Subcutaneous abdominal adipose tissue (tissue), 5 donors: Measurements from ENCODE around the gene BSG.

Experiments used
- H3K27ac ChIP-seq: one replicate; pipeline ENCODE4 v1.7.0; 2013; ENCODE audit warnings: low read depth, mild to moderate bottlenecking, inconsistent platforms, low read length, moderate library complexity
- H3K27me3 ChIP-seq, 5 donors: one replicate each; pipeline ENCODE4 v1.7.0; 2013; ENCODE audit warnings: low read length in 5 of 5, inconsistent platforms in 1 of 5; ENCODE audit not compliant: control insufficient read depth in 5 of 5, insufficient read depth in 4 of 5
- H3K36me3 ChIP-seq, 5 donors: one replicate each; pipeline ENCODE4 v1.7.0; 2013; ENCODE audit warnings: low read length in 5 of 5; ENCODE audit not compliant: control insufficient read depth in 5 of 5, insufficient read depth in 5 of 5
- H3K4me1 ChIP-seq, 5 donors: one replicate each; pipeline ENCODE4 v1.7.0; 2013; ENCODE audit warnings: low read length in 5 of 5, mild to moderate bottlenecking in 3 of 5, moderate library complexity in 1 of 5; ENCODE audit not compliant: control insufficient read depth in 5 of 5, insufficient read depth in 5 of 5
- H3K4me3 ChIP-seq, 5 donors: one replicate each; pipeline ENCODE4 v1.7.0; 2013; ENCODE audit warnings: low read length in 5 of 5, low read depth in 1 of 5
- H3K9ac ChIP-seq, 5 donors: one replicate each; pipeline ENCODE4 v1.7.0; 2013; ENCODE audit warnings: low read length in 5 of 5, mild to moderate bottlenecking in 4 of 5, moderate library complexity in 3 of 5
- H3K9me3 ChIP-seq, 5 donors: one replicate each; pipeline ENCODE4 v1.7.0; 2013; ENCODE audit warnings: low read length in 5 of 5; ENCODE audit not compliant: control insufficient read depth in 5 of 5
- donor health status: healthy.
- donor health status: healthy.
- donor health status: healthy.
- donor health status: healthy.
- donor health status: healthy.

The BSG gene

DNA sequence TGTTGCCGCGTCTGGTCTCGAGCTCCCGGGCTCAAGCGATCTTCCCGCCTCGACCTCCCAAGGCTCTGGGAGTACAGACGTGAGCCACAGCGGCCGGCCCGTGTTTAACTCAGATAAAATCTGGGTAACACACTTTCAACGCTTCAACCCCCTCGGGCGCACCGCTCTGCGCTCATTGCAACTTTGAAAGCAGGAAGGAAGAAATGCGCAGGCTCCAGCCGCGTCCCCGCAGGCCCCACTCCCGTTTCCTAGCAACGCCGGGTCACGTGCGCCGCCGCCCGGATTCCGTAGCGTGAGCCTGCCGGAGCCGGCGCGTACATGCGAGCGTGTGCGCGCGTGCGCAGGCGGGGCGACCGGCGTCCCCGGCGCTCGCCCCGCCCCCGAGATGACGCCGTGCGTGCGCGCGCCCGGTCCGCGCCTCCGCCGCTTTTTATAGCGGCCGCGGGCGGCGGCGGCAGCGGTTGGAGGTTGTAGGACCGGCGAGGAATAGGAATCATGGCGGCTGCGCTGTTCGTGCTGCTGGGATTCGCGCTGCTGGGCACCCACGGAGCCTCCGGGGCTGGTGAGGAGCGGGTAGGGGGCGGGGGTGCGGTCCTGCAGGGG, at the start of gene BSG:
Gene BSG, plus strand, starts transcription at position 457 of the 603 bp plus-strand sequence. Its CDS starts 39 bp downstream, at position 496.
- Histone ChIP-seq H3K4me1 (peaks cover 4 to 57% (median 50%) of the 10 kb centered on the region in 5 donors), H3K9ac (peak within 1 kb of the TSS; percentile 48 to 98 (median 92)), H3K27ac (peak within 1 kb of the TSS; percentile 76), H3K36me3 (no peaks in the 10 kb centered on the region), H3K27me3 (no peaks in the 10 kb centered on the region), H3K4me3 (peak within 1 kb of the TSS; percentile 86 to 95 (median 91)), H3K9me3 (no peaks in the 10 kb centered on the region)

DNA sequence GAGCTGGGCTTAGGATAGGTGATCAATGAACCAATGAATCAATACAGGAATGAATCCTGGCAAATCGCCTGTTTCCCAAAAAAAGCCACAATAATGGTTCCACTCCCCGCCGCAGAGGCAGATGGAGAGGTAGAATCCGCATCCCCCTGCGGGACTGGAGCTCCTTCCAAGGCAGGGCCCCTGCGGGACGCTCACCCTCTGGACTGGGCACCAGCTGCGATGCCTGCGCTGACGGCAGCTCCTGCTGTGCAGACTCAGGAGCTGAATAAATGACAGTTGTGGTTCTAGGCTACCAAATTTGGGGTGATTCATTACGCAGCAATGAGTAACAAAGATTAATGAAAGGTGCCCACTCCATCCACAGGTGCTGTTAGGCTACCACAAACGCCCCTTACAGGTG, 49.7 kb upstream of the BSG start:
- Histone ChIP-seq H3K9me3 (no peaks in the 10 kb centered on the region), H3K4me3 (no peak overlapping the region), H3K4me1 (peaks cover 0 to 5% (median 3%) of the 10 kb centered on the region in 5 donors), H3K27ac (no peak overlapping the region), H3K36me3 (peaks cover 0 to 4% (median 0%) of the 10 kb centered on the region in 5 donors), H3K27me3 (peaks cover 0 to 8% (median 5%) of the 10 kb centered on the region in 5 donors), H3K9ac (no peak overlapping the region)

DNA sequence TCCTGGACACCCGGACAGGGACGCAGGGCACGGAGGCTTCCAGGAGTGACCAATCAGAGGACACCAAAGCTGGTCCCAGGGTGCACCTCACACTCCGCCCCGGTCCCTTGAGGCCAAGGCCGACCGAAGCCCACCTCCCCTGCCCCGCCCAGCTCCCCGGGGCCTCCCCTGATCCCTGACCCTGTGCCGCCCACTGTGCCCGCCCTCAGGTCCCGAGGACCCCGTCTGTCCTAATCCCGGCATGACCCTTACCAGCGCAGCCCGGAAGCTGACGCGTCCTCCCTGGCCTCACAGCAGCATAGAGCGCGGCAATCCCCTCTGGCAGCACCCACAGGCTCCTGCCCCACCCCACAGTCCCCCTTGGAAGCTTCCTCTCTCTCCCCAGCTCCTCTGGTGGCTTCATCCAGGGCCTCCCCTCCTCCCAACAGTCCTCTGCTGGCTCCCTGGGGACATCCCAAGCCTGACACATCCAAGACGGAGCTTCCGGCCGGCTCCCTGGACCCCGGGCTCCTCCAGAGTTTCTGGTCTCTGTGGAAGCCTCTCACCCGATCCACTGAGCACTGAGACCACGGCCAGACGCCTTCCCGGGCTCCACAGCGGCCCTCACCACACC, 48.2 kb upstream of the BSG start:
- H3K27me3 ChIP-seq = peaks cover 0 to 8% (median 5%) of the 10 kb centered on the region in 5 donors
- H3K9me3 ChIP-seq = no peaks in the 10 kb centered on the region
- no peak overlapping the region for H3K27ac ChIP-seq
- peak overlapping the region in 1 of 5 donors; percentile 22 for H3K4me3 ChIP-seq
- peaks cover 0 to 4% (median 0%) of the 10 kb centered on the region in 5 donors for H3K36me3 ChIP-seq
- no peak overlapping the region for H3K9ac ChIP-seq
- H3K4me1 ChIP-seq = peaks cover 0 to 5% (median 3%) of the 10 kb centered on the region in 5 donors

DNA sequence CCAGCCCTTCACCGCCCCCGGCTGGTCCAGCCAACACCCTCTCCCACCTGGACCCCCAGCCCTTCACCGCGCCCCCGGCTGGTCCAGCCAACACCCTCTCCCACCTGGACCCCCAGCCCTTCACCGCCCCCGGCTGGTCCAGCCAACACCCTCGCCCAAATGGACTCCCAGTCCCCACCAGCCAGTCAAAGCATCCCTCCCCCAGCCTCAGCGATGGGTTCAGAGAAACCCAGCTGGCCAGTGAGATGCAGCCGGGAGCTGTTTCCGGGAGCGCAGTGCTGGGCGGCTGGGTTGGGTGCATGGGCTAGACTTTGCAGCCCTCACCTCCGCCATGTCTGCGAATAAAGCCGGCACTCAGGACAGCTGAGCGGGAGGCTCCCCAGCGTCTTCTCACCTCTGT, 47.4 kb upstream of the BSG start:
- peaks cover 0 to 8% (median 5%) of the 10 kb centered on the region in 5 donors for H3K27me3 ChIP-seq
- no peak overlapping the region for H3K9ac ChIP-seq
- H3K4me1 ChIP-seq = peaks cover 0 to 5% (median 3%) of the 10 kb centered on the region in 5 donors
- no peak overlapping the region for H3K27ac ChIP-seq
- H3K9me3 ChIP-seq = no peaks in the 10 kb centered on the region
- H3K4me3 ChIP-seq = no peak overlapping the region
- H3K36me3 ChIP-seq = peaks cover 0 to under 1% (median 0%) of the 10 kb centered on the region in 5 donors

DNA sequence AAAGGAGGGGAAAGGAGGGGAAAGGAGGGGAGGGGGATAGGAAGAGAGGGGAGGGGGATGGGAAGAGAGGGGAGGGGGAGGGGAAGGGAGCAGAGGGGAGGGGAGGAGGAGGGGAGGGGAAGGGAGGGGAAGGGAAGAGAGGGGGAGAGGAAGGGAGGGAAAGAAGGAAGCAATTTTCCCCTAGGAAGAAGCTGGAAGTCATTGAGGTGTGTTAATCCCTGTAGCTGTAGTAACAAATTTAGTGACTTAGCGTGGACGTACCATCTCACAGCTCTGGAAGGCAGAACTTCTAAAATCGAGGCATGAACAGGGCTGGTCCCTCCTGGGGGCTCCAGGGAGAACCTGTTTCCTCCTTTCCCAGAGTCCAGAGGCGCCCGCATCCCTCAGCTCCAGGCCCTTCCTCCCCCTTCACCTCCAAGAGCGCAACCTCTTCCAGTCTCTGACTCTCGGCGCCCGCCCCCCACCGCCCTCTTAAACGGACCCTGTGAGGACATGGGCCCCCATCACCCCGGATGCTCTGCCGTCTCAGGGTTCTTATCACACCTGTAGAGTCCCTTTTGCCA, 46.5 kb upstream of the BSG start:
- no peak overlapping the region for H3K9ac ChIP-seq
- no peaks in the 10 kb centered on the region for H3K36me3 ChIP-seq
- H3K9me3 ChIP-seq = no peaks in the 10 kb centered on the region
- peaks cover 0 to 12% (median 10%) of the 10 kb centered on the region in 5 donors for H3K4me1 ChIP-seq
- H3K27ac ChIP-seq = no peak overlapping the region
- no peak overlapping the region for H3K4me3 ChIP-seq
- peaks cover 0 to 8% (median 5%) of the 10 kb centered on the region in 5 donors for H3K27me3 ChIP-seq

DNA sequence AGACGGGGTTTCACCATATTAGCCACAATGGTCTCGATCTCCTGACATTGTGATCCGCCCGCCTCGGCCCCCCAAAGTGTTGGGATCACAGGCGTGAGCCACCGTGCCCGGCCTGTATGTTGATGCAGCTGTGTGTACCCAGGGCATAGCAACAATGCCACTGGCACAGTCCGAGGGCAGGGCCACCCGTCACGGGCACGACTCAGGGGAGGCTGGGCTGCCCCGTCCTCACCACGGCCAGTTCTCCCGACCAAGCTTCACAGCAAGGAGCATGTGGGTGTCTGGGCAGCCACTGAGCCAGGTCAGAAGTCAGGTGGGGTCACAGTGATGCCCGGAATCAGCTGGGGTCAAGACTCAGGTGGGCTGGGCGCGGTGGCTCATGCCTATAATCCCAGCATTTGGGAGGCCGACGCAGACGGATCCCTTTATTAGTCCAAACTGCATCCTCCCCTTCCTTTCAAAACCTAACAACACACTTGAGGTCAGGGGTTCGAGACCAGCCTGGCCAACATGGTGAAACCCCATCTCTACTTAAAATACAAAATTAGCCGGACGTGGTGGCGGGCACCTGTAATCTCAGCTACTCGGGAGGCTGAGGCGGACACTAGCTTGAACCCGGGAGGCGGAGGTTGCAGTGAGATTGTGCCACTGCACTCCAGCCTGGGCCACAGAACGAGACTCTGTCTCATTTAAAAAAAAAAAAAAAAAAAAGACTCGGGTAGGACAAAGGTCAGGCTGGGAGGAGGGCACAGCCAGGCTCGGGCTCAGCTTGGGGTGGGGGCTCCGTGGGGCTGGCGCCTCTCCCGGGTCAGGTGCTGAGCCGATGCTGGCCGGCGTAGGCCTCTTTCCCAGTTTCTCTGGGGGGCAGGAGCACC, 42.0 kb upstream of the BSG start:
- Histone ChIP-seq H3K27me3 (peaks cover 0 to 8% (median 2%) of the 10 kb centered on the region in 5 donors), H3K4me3 (peak overlapping the region in 4 of 5 donors; percentile 76 to 88 (median 82)), H3K9ac (peak overlapping the region in 4 of 5 donors; percentile 59 to 77 (median 74)), H3K36me3 (peaks cover 0 to 6% (median 4%) of the 10 kb centered on the region in 5 donors), H3K9me3 (no peaks in the 10 kb centered on the region), H3K4me1 (peaks cover 8 to 42% (median 33%) of the 10 kb centered on the region in 5 donors), H3K27ac (peak overlapping the region; percentile 76)

DNA sequence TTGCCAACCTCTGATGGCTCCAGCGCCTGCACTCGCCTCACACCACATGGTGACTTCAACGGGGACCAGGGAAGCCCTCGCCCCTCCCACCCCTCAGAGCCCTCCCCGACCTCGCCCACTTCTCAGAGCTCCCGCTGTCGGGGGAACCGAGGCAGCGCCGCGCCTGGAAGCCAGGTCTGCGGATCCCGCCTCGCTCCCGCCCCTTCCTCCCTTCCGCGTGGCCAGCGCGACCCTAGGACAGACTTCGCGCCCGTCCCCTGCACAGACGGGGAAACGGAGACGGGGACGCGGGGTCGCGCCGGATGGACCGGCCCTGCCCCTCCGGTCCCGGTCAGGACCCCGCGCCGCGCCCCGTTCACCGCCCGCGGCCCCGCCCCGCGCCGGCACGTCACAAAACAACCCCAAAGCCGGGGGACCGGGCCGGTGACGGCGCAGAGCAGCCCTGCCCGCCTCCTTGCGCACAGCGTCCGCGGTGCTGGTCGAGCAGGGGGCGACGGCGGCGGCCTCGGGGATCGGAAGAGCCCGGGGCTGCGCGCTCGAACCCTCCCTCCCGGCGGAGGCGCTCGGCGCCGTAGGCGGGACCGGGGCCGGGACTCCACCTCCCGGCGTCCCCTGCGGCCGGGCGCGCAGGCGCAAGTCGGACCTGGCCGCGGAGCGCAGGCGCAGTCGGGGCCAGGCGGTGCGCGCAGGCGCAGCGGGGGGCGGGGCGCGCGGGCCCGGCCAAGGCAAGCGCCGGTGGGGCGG, 41.2 kb upstream of the BSG start:
- Histone ChIP-seq H3K4me1 (peaks cover 8 to 45% (median 33%) of the 10 kb centered on the region in 5 donors), H3K9ac (peak overlapping the region in 4 of 5 donors; percentile 59 to 77 (median 74)), H3K27ac (peak overlapping the region; percentile 76), H3K4me3 (peak overlapping the region in 4 of 5 donors; percentile 76 to 88 (median 82)), H3K36me3 (peaks cover 0 to 13% (median 12%) of the 10 kb centered on the region in 5 donors), H3K27me3 (peaks cover 0 to 6% (median 0%) of the 10 kb centered on the region in 5 donors), H3K9me3 (no peaks in the 10 kb centered on the region)

DNA sequence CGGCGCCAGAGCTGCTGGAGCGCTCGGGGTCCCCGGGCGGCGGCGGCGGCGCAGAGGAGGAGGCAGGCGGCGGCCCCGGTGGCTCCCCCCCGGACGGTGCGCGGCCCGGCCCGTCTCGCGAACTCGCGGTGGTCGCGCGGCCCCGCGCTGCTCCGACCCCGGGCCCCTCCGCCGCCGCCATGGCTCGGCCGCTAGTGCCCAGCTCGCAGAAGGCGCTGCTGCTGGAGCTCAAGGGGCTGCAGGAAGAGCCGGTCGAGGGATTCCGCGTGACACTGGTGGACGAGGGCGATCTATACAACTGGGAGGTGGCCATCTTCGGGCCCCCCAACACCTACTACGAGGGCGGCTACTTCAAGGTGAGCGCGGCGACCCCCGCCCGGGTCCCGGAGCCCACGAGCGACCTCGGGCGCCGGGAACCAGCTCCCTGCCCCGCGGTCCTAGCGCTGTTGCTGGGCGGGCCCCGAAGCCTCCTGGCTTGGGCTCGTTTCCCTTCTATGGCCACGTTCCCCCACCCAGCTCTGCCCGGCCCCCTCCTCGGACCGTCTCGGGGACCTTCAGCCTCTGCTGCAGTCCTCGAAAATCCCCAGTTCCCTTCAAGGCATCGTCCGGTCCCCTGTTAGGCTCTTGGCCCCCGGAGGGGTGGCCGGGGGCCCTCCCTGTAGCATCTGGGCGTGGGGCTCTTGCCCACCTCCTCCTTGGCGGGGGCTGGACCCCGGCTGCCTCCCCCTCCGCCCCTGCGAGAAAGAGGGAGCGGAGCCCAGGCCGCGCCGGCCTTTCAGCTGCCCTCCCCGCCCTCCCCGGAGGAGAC, 40.4 kb upstream of the BSG start, which contains the start of gene CDC34:
Gene CDC34, plus strand, starts transcription at position 8 of the 808 bp plus-strand sequence. Its CDS starts 172 bp downstream, at position 180.
- H3K27me3 ChIP-seq = no peaks in the 10 kb centered on the region
- H3K36me3 ChIP-seq = peaks cover 0 to 21% (median 20%) of the 10 kb centered on the region in 5 donors
- H3K4me3 ChIP-seq = peak within 1 kb of the TSS; percentile 63 to 91 (median 79)
- H3K9me3 ChIP-seq = no peaks in the 10 kb centered on the region
- H3K9ac ChIP-seq = peak within 1 kb of the TSS; percentile 84 to 96 (median 88)
- H3K4me1 ChIP-seq = peaks cover 8 to 45% (median 33%) of the 10 kb centered on the region in 5 donors
- peak within 1 kb of the TSS; percentile 88 for H3K27ac ChIP-seq
